Anterior cingulate cortex (tissue), 58 donors: Measurements from ENCODE around the gene SORBS1.

ENCODE experiments used
- DNase-seq, 58 donors: peaks; one replicate each; lab custom pipeline; 2025; lab: John Stamatoyannopoulos, UW

SORBS1 gene

DNA sequence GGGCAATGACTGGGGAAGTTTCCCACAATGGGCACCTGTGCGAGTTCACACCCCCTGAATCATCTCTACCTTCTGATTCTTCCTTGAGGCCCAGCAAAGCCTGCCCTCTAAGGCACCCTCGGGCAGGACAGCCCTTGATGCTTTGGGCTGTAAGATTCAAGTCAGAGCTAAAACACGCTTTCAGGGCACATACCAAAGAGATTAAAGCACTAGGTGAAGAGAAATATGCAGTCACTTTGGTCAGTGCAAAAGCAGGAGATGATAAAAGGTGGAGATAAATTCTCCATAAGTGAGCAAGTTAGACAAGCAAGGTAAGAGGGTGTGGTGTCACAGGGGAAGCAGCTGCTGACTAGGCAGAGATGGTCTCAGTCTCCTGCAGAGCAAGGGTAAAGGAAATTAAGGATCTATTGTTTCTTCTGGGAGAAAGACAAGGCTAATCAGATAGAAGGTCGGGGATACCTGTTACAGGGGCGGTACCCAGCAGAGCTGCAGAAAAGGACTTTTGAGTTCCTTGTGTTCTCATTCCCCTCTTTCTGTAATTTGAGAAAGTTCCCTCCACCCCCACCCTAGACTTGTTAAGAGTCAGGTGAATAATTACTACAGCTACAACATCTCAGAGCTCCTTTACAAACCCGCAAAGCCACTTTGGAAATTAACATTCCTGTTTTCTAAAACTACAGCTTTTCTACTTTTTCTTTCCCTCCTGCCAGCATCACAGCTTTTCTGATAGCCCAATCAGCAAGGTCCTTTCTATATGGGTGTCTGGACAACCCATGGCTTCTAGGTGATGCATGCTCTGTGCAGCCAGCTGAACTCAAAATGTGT, 296.7 kb downstream of the SORBS1 start:
- DNase-seq = no peak

- DNase-seq = no peak
These were observed 297.3 kb downstream of the SORBS1 start for GRCh38 chr10:95263864-95264226.

- DNase-seq = no peak
These were observed 298.2 kb downstream of the SORBS1 start for GRCh38 chr10:95262763-95263518.

DNA sequence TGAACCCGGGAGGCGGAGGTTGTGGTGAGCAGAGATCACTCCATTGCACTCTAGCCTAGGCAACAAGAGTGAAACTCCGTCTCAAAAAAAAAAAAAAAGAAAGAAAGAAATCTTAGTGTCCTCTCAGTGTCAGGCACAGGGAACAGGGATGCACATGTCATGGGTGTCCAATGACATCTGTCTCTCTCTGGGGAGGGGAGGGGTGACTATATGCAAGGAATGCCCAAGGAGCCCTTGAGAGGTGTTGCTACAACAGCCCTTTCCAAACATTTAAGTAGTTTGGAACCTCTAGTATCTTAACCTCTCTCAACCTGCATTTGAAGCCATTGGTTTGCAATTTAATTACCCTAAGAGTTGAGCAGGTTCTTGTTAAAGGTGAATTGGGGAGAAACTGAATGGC, 299.2 kb downstream of the SORBS1 start:
- no peak for DNase-seq
